OCI-LY3 (cell line): ENCODE data around the gene ACP7.

Source experiments
- EZH2phosphoT487 ChIP-seq: fragments of 200-600 bp; shearing (Covaris generic); IDR thresholded peaks from 2 replicates; pipeline ENCODE4 v1.6.1; 2018; ENCODE audit warnings: antibody characterized with exemption, mixed run types, low read depth
- TF ChIP-seq, protein P1 (sequence below): fragments of 200-600, 300-600 bp; sonication (generic); IDR thresholded peaks from 2 replicates; pipeline ENCODE4 v1.5.1; 2014; ENCODE audit warnings: antibody characterized with exemption, low read length, low read depth

DNA sequence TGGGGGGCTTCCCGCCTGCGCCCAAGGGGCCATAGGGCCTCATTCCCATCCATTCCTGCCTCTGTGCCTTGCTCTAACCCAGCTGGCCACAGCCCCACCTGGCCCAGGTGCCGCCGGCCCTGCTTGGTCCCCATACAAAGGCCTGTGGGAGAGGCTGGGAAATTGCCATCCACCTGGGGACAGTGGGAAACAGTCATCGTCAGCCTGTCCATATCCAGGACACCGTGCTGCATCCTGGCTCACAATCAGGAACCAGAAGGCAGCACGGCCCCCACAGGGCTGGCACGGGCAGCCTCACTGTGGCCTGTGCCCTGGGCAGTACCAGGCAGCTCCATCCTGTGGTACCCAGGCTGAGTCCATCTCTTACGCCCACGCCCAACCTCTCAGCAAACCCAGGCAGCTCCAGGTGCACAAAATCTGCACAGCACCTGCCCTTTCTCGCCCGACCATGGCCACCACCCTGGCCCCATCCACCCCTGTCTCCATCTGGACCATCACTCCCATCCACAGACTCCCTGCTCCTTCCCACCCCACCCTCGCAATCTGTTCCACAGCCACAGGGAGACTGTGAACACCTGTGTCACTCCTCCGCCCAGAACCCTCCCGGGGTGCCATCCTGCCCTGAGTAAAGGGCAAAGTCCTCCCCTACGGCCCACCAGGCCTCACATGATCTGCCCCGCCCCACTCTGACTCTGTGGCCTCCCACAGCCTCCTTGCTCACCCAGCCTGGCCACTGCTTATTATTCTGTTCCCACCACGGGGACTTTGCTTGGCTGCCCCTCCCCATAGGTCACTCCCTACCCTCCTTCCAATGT is 30.7 kb upstream of the ACP7 start:
- TF ChIP-seq, protein P1, sequence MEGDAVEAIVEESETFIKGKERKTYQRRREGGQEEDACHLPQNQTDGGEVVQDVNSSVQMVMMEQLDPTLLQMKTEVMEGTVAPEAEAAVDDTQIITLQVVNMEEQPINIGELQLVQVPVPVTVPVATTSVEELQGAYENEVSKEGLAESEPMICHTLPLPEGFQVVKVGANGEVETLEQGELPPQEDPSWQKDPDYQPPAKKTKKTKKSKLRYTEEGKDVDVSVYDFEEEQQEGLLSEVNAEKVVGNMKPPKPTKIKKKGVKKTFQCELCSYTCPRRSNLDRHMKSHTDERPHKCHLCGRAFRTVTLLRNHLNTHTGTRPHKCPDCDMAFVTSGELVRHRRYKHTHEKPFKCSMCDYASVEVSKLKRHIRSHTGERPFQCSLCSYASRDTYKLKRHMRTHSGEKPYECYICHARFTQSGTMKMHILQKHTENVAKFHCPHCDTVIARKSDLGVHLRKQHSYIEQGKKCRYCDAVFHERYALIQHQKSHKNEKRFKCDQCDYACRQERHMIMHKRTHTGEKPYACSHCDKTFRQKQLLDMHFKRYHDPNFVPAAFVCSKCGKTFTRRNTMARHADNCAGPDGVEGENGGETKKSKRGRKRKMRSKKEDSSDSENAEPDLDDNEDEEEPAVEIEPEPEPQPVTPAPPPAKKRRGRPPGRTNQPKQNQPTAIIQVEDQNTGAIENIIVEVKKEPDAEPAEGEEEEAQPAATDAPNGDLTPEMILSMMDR, result no peak
- TF ChIP-seq EZH2phosphoT487, result no peak
